HepG2 (cell line): ENCODE results near the gene WDFY1. TPM values are rescaled to one million over a fixed set of nuclear protein-coding genes. Genes with fewer than 3 reads are reported as not detected.

Experiments used
- ARHGAP35 ChIP-seq: sonication (generic); formaldehyde crosslinking; IDR thresholded peaks from 2 replicates; pipeline ENCODE4 v1.9.0; 2022; ENCODE audit warnings: mild to moderate bottlenecking, inconsistent platforms, moderate library complexity, missing genetic modification reagents, borderline replicate concordance
- BORCS8-MEF2B ChIP-seq: sonication (generic); formaldehyde crosslinking; IDR thresholded peaks from 2 replicates; pipeline ENCODE4 v1.8.0; 2022; ENCODE audit warnings: mild to moderate bottlenecking, missing genetic modification reagents
- GABPB1 ChIP-seq: IDR thresholded peaks from 2 replicates; pipeline ENCODE4 v1.6.1; 2016; ENCODE audit warnings: mild to moderate bottlenecking, missing genetic modification reagents, moderate library complexity, missing compliant biosample characterization
- NFKB2 ChIP-seq: sonication (generic); formaldehyde crosslinking; IDR thresholded peaks from 2 replicates; pipeline ENCODE4 v1.4.0; 2020; ENCODE audit warnings: missing genetic modification reagents, borderline replicate concordance
- PATZ1 ChIP-seq: sonication (generic); formaldehyde crosslinking; IDR thresholded peaks from 2 replicates; pipeline ENCODE4 v1.4.0; 2020; ENCODE audit warnings: missing genetic modification reagents
- POGZ ChIP-seq: sonication (generic); formaldehyde crosslinking; IDR thresholded peaks from 2 replicates; pipeline ENCODE4 v1.4.0; 2020; ENCODE audit warnings: mild to moderate bottlenecking, missing genetic modification reagents
- SIN3A ChIP-seq: IDR thresholded peaks from 2 replicates; pipeline ENCODE4 v1.6.1; 2011; ENCODE audit warnings: low read depth, mild to moderate bottlenecking, control low read depth, low read length, borderline replicate concordance
- SMAD9 ChIP-seq: sonication (generic); formaldehyde crosslinking; IDR thresholded peaks from 2 replicates; pipeline ENCODE4 v1.5.1; 2020; ENCODE audit warnings: mild to moderate bottlenecking, missing genetic modification reagents
- SOX13 ChIP-seq, 3 experiments: fragments of 450-650 bp in 1 of 3; sonication (generic) in 1 of 3; formaldehyde crosslinking in 1 of 3; IDR thresholded peaks in 2 of 3; conservative IDR thresholded peaks in 1 of 3; 2 replicates each; pipeline versions ENCODE4 v1.5.0 to v1.6.1; 2016 to 2020; ENCODE audit warnings: antibody characterized with exemption in 1 of 3, mild to moderate bottlenecking in 1 of 3, missing compliant biosample characterization in 1 of 3, missing genetic modification reagents in 1 of 3, moderate library complexity in 1 of 3
- SP1 ChIP-seq, 2 experiments: fragments of 450-650 bp in 1 of 2; sonication (generic) in 1 of 2; formaldehyde crosslinking in 1 of 2; IDR thresholded peaks; 2 replicates each; pipeline versions ENCODE4 v1.4.0 to v1.6.1; 2016 to 2020; ENCODE audit warnings: missing genetic modification reagents in 1 of 2
- TBX3 ChIP-seq: fragments of 450-650 bp; IDR thresholded peaks from 2 replicates; pipeline ENCODE4 v1.6.1; 2017; ENCODE audit warnings: antibody characterized with exemption, mild to moderate bottlenecking, inconsistent platforms, borderline replicate concordance
- TEF ChIP-seq: sonication (generic); formaldehyde crosslinking; IDR thresholded peaks from 2 replicates; pipeline ENCODE4 v1.5.0; 2020; ENCODE audit warnings: missing genetic modification reagents
- ZBTB1 ChIP-seq: sonication (generic); formaldehyde crosslinking; IDR thresholded peaks from 2 replicates; pipeline ENCODE4 v1.4.0; 2020; ENCODE audit warnings: missing genetic modification reagents, borderline replicate concordance
- ZBTB14 ChIP-seq: sonication (generic); formaldehyde crosslinking; IDR thresholded peaks from 2 replicates; pipeline ENCODE4 v1.4.0; 2020; ENCODE audit warnings: missing genetic modification reagents
- ZFP36L1 ChIP-seq: sonication (generic); formaldehyde crosslinking; IDR thresholded peaks from 2 replicates; pipeline ENCODE4 v1.8.0; 2022; ENCODE audit warnings: mild to moderate bottlenecking, missing genetic modification reagents, moderate library complexity
- ZFP36L2 ChIP-seq: sonication (generic); formaldehyde crosslinking; IDR thresholded peaks from 2 replicates; pipeline ENCODE4 v1.4.0; 2020; ENCODE audit warnings: missing genetic modification reagents
- ZFX ChIP-seq: sonication (generic); formaldehyde crosslinking; IDR thresholded peaks from 2 replicates; pipeline ENCODE4 v1.4.0; 2020; ENCODE audit warnings: mild to moderate bottlenecking, low read depth, missing genetic modification reagents, moderate library complexity
- ZNF333 ChIP-seq: sonication (generic); formaldehyde crosslinking; IDR thresholded peaks from 2 replicates; pipeline ENCODE4 v1.4.0; 2020; ENCODE audit warnings: mild to moderate bottlenecking, missing genetic modification reagents, borderline replicate concordance
- polyA plus RNA-seq, 8 experiments: library from polyadenylated mRNA; depleted of rRNA in 3 of 8; stranded (reverse) in 7 of 8; unstranded in 1 of 8; fragments of >200 nt; fragmentation: Illumina TruSeq in 4 of 8; extraction: Trizol in 4 of 8; gene quantifications; 2 replicates each; pipeline versions ENCODE4 v1.2.1 to v1.2.3, GENCODE V29; 2011 to 2016; ENCODE audit warnings: low read depth in 4 of 8, missing spikeins in 1 of 8, mixed read lengths in 1 of 8; ENCODE audit not compliant: insufficient read depth in 1 of 8
- total RNA-seq, 5 experiments: library from RNA; depleted of rRNA; stranded (reverse); fragments of >200 nt; fragmentation: Illumina TruSeq; extraction: Trizol; gene quantifications; 2 replicates each; pipeline ENCODE4 v1.2.3, GENCODE V29; 2016; ENCODE audit warnings: low read depth in 1 of 5
- TF ChIP-seq, protein P1 (sequence below): sonication (generic); formaldehyde crosslinking; IDR thresholded peaks from 2 replicates; pipeline ENCODE4 v1.5.0; 2020; ENCODE audit warnings: mild to moderate bottlenecking, missing genetic modification reagents, borderline replicate concordance

WDFY1 gene
- total and polyA plus RNA-seq, 2 of the 13 experiments (the other 11 are each of a cell fraction or from before 2014, with no cell fraction given) = 77.0 to 78.4 TPM

DNA sequence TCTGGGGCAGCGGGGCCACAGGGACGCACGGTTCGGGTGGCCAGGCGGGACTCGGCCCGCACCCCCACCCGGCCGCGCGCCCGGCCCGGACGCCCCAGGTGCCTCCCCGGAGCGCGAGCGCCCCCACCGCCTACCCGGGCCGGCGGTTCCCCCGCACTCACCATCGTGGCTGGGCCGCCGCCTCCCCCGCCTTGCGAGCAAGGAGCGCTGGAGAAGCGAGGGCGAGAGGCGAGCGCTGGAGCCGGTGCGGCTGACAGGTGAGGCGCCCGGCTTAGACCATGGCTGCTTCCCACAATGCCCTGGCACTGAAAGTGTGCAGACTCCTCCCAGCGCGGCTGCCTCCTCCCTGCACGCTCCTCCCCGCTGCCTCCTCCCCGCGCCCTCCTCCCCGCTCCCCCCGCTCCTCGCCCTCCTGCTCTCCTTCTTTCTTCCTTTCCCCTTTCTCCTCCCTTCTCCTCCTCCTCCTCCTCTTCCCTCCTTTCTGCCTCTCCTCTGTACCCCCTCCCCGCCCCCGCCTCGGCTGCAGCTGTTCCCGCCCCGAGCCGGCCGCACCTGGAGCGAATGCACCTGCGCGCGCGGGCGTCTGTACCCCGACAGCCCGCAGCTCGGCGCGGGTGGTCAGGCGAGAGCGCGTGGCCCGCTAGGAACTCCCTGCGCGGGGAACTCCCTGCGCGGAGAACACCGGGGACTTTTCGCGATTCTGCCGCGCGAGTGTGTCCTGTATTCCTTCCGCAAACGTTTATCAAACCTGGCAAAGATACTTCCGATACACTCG, 107.7 kb downstream of the WDFY1 start, which contains the start of gene AP1S3 (continued):
- TF ChIP-seq SP1 (IDR thresholded peaks at IDR 0.05) (no peak), SP1 (CRISPR knock-in tag; IDR thresholded peaks at IDR 0.05) (peak; percentile 46; the same call in 1 of the 2 replicates), ARHGAP35 (peak; percentile 50; the same call in 1 of the 2 replicates), BORCS8-MEF2B (CRISPR knock-in tag) (peak; percentile 51; the same call in 1 of the 2 replicates), ZBTB1 (CRISPR knock-in tag) (0 out of 2 replicates have a peak, but pooled peaks have one; percentile 48), TBX3 (no peak), ZFP36L1 (no peak), SOX13 (IDR thresholded peaks at IDR 0.05) (no peak), SOX13 (CRISPR knock-in tag; conservative IDR thresholded peaks at IDR 0.05 in 1 of 2, IDR thresholded peaks at IDR 0.05 in 1 of 2) (peak in 1 of 2 experiments; percentile 35; a peak in 2 of 4 replicates), ZNF333 (CRISPR knock-in tag) (peak; percentile 84), SIN3A (0 out of 2 replicates have a peak, but pooled peaks have one; percentile 40), GABPB1 (CRISPR knock-in tag) (peak; percentile 68; the same call in 1 of the 2 replicates), POGZ (CRISPR knock-in tag) (0 out of 2 replicates have a peak, but pooled peaks have one; percentile 53), ZFP36L2 (no peak), ZFX (peak; percentile 65; the same call in 1 of the 2 replicates), PATZ1 (CRISPR knock-in tag) (peak; percentile 68), TEF (CRISPR knock-in tag) (no peak), ZBTB14 (no peak), SMAD9 (CRISPR knock-in tag) (no peak), NFKB2 (CRISPR knock-in tag) (peak; percentile 30; the same call in 1 of the 2 replicates)
- TF ChIP-seq, protein P1, sequence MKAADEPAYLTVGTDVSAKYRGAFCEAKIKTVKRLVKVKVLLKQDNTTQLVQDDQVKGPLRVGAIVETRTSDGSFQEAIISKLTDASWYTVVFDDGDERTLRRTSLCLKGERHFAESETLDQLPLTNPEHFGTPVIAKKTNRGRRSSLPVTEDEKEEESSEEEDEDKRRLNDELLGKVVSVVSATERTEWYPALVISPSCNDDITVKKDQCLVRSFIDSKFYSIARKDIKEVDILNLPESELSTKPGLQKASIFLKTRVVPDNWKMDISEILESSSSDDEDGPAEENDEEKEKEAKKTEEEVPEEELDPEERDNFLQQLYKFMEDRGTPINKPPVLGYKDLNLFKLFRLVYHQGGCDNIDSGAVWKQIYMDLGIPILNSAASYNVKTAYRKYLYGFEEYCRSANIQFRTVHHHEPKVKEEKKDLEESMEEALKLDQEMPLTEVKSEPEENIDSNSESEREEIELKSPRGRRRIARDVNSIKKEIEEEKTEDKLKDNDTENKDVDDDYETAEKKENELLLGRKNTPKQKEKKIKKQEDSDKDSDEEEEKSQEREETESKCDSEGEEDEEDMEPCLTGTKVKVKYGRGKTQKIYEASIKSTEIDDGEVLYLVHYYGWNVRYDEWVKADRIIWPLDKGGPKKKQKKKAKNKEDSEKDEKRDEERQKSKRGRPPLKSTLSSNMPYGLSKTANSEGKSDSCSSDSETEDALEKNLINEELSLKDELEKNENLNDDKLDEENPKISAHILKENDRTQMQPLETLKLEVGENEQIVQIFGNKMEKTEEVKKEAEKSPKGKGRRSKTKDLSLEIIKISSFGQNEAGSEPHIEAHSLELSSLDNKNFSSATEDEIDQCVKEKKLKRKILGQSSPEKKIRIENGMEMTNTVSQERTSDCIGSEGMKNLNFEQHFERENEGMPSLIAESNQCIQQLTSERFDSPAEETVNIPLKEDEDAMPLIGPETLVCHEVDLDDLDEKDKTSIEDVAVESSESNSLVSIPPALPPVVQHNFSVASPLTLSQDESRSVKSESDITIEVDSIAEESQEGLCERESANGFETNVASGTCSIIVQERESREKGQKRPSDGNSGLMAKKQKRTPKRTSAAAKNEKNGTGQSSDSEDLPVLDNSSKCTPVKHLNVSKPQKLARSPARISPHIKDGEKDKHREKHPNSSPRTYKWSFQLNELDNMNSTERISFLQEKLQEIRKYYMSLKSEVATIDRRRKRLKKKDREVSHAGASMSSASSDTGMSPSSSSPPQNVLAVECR = peak; percentile 63; the same call in 1 of the 2 replicates
